Skeletal muscle cell (primary cell): ENCODE measurements around the gene DDHD1.

Experiments used
- DNase-seq: peaks from one replicate; pipeline ENCODE4 v3.0.0-alpha.2; 2010; ENCODE audit warnings: low read depth
- H3K4me3 ChIP-seq: 2 replicates; pipeline ENCODE4 v1.5.1; 2011; ENCODE audit warnings: low read depth, mild to moderate bottlenecking, control low read depth, low read length, moderate library complexity

Gene DDHD1

GRCh38 chr14:53006931-53007562 lies 146.1 kb downstream of the DDHD1 start:
- H3K4me3 ChIP-seq, result no peak overlapping the region
- DNase-seq, result no peak

GRCh38 chr14:53004976-53005375 lies 148.1 kb downstream of the DDHD1 start:
- no peak for DNase-seq

GRCh38 chr14:53003776-53004175 lies 149.3 kb downstream of the DDHD1 start:
- no peak for DNase-seq
- no peak overlapping the region for H3K4me3 ChIP-seq

More at GRCh38 chr14:53004976-53005375, 148.1 kb downstream of the DDHD1 start:
- H3K4me3 ChIP-seq, result no peak overlapping the region

- no peak for DNase-seq
- no peak overlapping the region for H3K4me3 ChIP-seq
These were observed 150.5 kb downstream of the DDHD1 start for GRCh38 chr14:53002576-53002975.

- no peak overlapping the region for H3K4me3 ChIP-seq
- no peak for DNase-seq
These were observed 151.2 kb downstream of the DDHD1 start for GRCh38 chr14:53001787-53002378.

GRCh38 chr14:52998376-52999015 lies 154.6 kb downstream of the DDHD1 start:
- no peak overlapping the region for H3K4me3 ChIP-seq
- DNase-seq, result peak; percentile 79

GRCh38 chr14:52996493-52996892 lies 156.6 kb downstream of the DDHD1 start:
- no peak for DNase-seq
- H3K4me3 ChIP-seq, result no peak overlapping the region

- no peak for DNase-seq
- no peak overlapping the region for H3K4me3 ChIP-seq
These were observed 157.1 kb downstream of the DDHD1 start for GRCh38 chr14:52995998-52996397.

- no peak overlapping the region for H3K4me3 ChIP-seq
- no peak for DNase-seq
These were observed 160.8 kb downstream of the DDHD1 start for GRCh38 chr14:52992236-52992870.

GRCh38 chr14:52988139-52988538 lies 165.0 kb downstream of the DDHD1 start:
- DNase-seq, result no peak
- no peak overlapping the region for H3K4me3 ChIP-seq

GRCh38 chr14:52987514-52987913 lies 165.6 kb downstream of the DDHD1 start:
- no peak for DNase-seq
- H3K4me3 ChIP-seq, result no peak overlapping the region

GRCh38 chr14:52987042-52987441 lies 166.1 kb downstream of the DDHD1 start:
- no peak overlapping the region for H3K4me3 ChIP-seq
- DNase-seq, result no peak
